B cell (primary cell): ENCODE data around the gene ZFYVE9.

Source experiments
- CTCF ChIP-seq: fragments of 200-600 bp; IDR thresholded peaks from one replicate; pipeline ENCODE4 v1.8.0; 2022; ENCODE audit warnings: antibody characterized with exemption, mild to moderate bottlenecking
- EZH2 ChIP-seq: IDR thresholded peaks from 2 replicates; pipeline ENCODE4 v1.6.1; 2012; ENCODE audit warnings: borderline replicate concordance, low read depth, mild to moderate bottlenecking, moderate library complexity, low read length; ENCODE audit not compliant: insufficient read depth, poor library complexity, severe bottlenecking

DNA sequence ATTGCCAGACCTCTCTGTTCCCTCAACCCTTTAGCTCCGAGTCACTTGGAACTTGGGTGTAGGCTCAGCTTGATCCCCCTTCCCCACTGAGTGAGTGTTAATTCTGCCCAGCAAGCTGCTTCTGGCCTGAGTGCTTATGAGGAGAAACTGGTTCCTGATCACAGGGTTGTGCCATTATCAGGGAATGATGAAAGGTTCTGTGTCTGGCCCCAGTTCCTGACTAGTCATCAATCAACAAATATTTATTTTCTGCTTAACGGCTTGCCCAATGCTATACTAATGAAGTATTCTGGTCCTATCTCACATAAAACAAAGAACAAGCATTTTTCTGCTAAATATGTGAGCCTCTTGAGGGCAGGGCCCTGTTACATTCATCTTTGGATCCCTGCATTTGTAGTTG is 203.4 kb downstream of the ZFYVE9 start:
- no peak for TF ChIP-seq CTCF
- TF ChIP-seq EZH2 = no peak
